Activated CD8-positive, alpha-beta T cell treated with anti-CD3 and anti-CD28 coated beads for 36 hours (primary cell): ENCODE data around the gene CHFR. TPM values are rescaled to one million over a fixed set of nuclear protein-coding genes. Genes with fewer than 3 reads are reported as not detected.
A peak's percentile ranks its signal among the peaks of the same experiment; 100 is the strongest.

ENCODE experiments used
- ATAC-seq: fragments of 200-7000 bp; cut with Tn5 transposase; one replicate; pipeline ENCODE4 v1.10.0; 2021; ENCODE audit warnings: mild to moderate bottlenecking, moderate library complexity
- CTCF ChIA-PET: fragments of 350-600 bp; sonication (Branson Sonifier 250); formaldehyde crosslinking; loops from one replicate; lab custom pipeline; 2021; ENCODE audit warnings: antibody characterized with exemption; lab: Charles Lee
- POLR2A ChIA-PET: fragments of 350-600 bp; sonication (Branson Sonifier 250); formaldehyde crosslinking; loops from one replicate; lab custom pipeline; 2021; ENCODE audit warnings: antibody characterized with exemption; lab: Charles Lee
- DNase-seq: peaks from one replicate; pipeline ENCODE4 v3.0.0-alpha.2; 2020
- H3K27ac Mint-ChIP-seq: one replicate; pipeline ENCODE4 v1.8.0; 2021; ENCODE audit warnings: mild to moderate bottlenecking, mixed read lengths
- H3K27me3 Mint-ChIP-seq: one replicate; pipeline ENCODE4 v1.8.0; 2021; ENCODE audit warnings: mixed read lengths
- H3K36me3 Mint-ChIP-seq: one replicate; pipeline ENCODE4 v1.8.0; 2021; ENCODE audit warnings: low read depth, mixed read lengths
- H3K4me1 Mint-ChIP-seq: one replicate; pipeline ENCODE4 v1.8.0; 2021; ENCODE audit warnings: low read depth, mixed read lengths
- H3K4me3 Mint-ChIP-seq: one replicate; pipeline ENCODE4 v1.8.0; 2021; ENCODE audit warnings: mild to moderate bottlenecking, moderate library complexity, mixed read lengths
- H3K9me3 Mint-ChIP-seq: one replicate; pipeline ENCODE4 v1.8.0; 2021; ENCODE audit warnings: mixed read lengths
- CTCF ChIP-seq: fragments of 200-600 bp; IDR thresholded peaks from one replicate; pipeline ENCODE4 v1.8.0; 2022; ENCODE audit warnings: antibody characterized with exemption, mild to moderate bottlenecking
- intact Hi-C: fragments of 100-400 bp; cut with micrococcal nuclease; formaldehyde crosslinking; loops from one replicate; pipeline ENCODE4 v1.10.0; 2022
- total RNA-seq, 2 experiments: library from RNA; stranded (reverse); gene quantifications; one replicate each; pipeline ENCODE4 v1.2.3, GENCODE V29; 2021

The CHFR gene
- total RNA-seq, 2 experiments from 2014 or later: 40.5 to 51.2 TPM

GRCh38 chr12:132874175-132874574, 13.2 kb downstream of the CHFR start:
- ChIA-PET POLR2A (interaction anchor here (1.3 to 2.0 kb wide), 2 partner anchors 8 to 12 kb away, joined by 3 to 10 read pairs; no protein-coding TSS in a partner anchor), CTCF (interaction anchor here (0.7 kb wide), 1 partner anchor 114 kb away, joined by 3 read pairs; no protein-coding TSS in a partner anchor)
- Mint-ChIP-seq H3K27ac (peak overlapping the region; percentile 36), H3K9me3 (no peaks in the 10 kb centered on the region), H3K27me3 (no peaks in the 10 kb centered on the region), H3K4me3 (no peak overlapping the region), H3K4me1 (peaks cover 24% of the 10 kb centered on the region), H3K36me3 (peaks cover 43% of the 10 kb centered on the region)
- TF ChIP-seq CTCF: no peak
- intact Hi-C loops: no loop called here
- no peak for DNase-seq
- no peak for ATAC-seq

- no peak overlapping the region for H3K4me3 Mint-ChIP-seq
- peaks cover 25% of the 10 kb centered on the region for H3K4me1 Mint-ChIP-seq
- H3K27me3 Mint-ChIP-seq: no peaks in the 10 kb centered on the region
- POLR2A ChIA-PET: interaction anchor here (1.3 to 2.0 kb wide), 4 partner anchors 9 to 43 kb away, joined by 3 to 10 read pairs (median 4); no protein-coding TSS in a partner anchor
- no peak for TF ChIP-seq CTCF
- H3K9me3 Mint-ChIP-seq: no peaks in the 10 kb centered on the region
- intact Hi-C loops: no loop called here
- H3K27ac Mint-ChIP-seq: peak overlapping the region; percentile 36
- peak; percentile 60 for ATAC-seq
- H3K36me3 Mint-ChIP-seq: peaks cover 44% of the 10 kb centered on the region
- CTCF ChIA-PET: interaction anchor here (0.7 to 1.6 kb wide), 3 partner anchors 32 to 113 kb away, joined by 3 to 4 read pairs (median 4); no protein-coding TSS in a partner anchor
- DNase-seq: peak; percentile 52
Measured at GRCh38 chr12:132873724-132874123, 13.7 kb downstream of the CHFR start.

- ChIA-PET CTCF (interaction anchor here (0.6 to 1.6 kb wide), 4 partner anchors 31 to 104 kb away, joined by 3 to 4 read pairs (median 4); no protein-coding TSS in a partner anchor), POLR2A (interaction anchor here (0.5 to 2.0 kb wide), 8 partner anchors 9 to 115 kb away, joined by 3 to 10 read pairs (median 3); no protein-coding TSS in a partner anchor)
- peak; percentile 46 for DNase-seq
- Mint-ChIP-seq H3K4me1 (peaks cover 27% of the 10 kb centered on the region), H3K27ac (peak overlapping the region; percentile 69), H3K9me3 (no peaks in the 10 kb centered on the region), H3K36me3 (peaks cover 45% of the 10 kb centered on the region), H3K4me3 (peak overlapping the region; percentile 12), H3K27me3 (no peaks in the 10 kb centered on the region)
- intact Hi-C loops: no loop called here
- no peak for TF ChIP-seq CTCF
- peak; percentile 77 for ATAC-seq
Measured at GRCh38 chr12:132872975-132873421, 14.4 kb downstream of the CHFR start.

- H3K27me3 Mint-ChIP-seq: no peaks in the 10 kb centered on the region
- ChIA-PET CTCF (interaction anchor here (0.6 to 1.6 kb wide), 5 partner anchors 25 to 104 kb away, joined by 3 to 4 read pairs (median 3); no protein-coding TSS in a partner anchor), POLR2A (interaction anchor here (0.5 to 2.0 kb wide), 7 partner anchors 10 to 115 kb away, joined by 3 to 10 read pairs (median 3); no protein-coding TSS in a partner anchor)
- intact Hi-C loops: no loop called here
- H3K36me3 Mint-ChIP-seq: peaks cover 45% of the 10 kb centered on the region
- H3K4me3 Mint-ChIP-seq: no peak overlapping the region
- H3K27ac Mint-ChIP-seq: peak overlapping the region; percentile 69
- DNase-seq: no peak
- TF ChIP-seq CTCF: no peak
- H3K4me1 Mint-ChIP-seq: peaks cover 33% of the 10 kb centered on the region
- H3K9me3 Mint-ChIP-seq: no peaks in the 10 kb centered on the region
- peak; percentile 18 for ATAC-seq
Measured at GRCh38 chr12:132872073-132872855, 15.1 kb downstream of the CHFR start.
